A549 (cell line): ENCODE results near the gene PGAP1. TPM values are rescaled to one million over a fixed set of nuclear protein-coding genes. Genes with fewer than 3 reads are reported as not detected.

Experiments
- ATAC-seq, 2 experiments: fragments of 200-7000 bp in 1 of 2; fragments of >200 bp in 1 of 2; cut with Nextera tagmentation in 1 of 2; cut with Tn5 transposase in 1 of 2; 3 replicates each; pipeline versions ENCODE4 v1.8.0 to v1.9.1; 2018 to 2020; ENCODE audit warnings: mild to moderate bottlenecking in 1 of 2, moderate library complexity in 1 of 2
- CTCF ChIA-PET: fragments of 300-600 bp; sonication (Branson Sonifier 250); formaldehyde crosslinking; extraction: SDS; loops from one replicate; lab custom pipeline; 2021; ENCODE audit warnings: antibody characterized with exemption, inconsistent platforms; lab: Yijun Ruan, JAX
- POLR2A ChIA-PET: fragments of 350-600 bp; formaldehyde crosslinking; extraction: SDS; loops from one replicate; lab custom pipeline; 2021; ENCODE audit warnings: antibody characterized with exemption, inconsistent platforms; lab: Yijun Ruan, JAX
- DNase-seq, 2 experiments: peaks; one replicate each; pipeline versions ENCODE4 v3.0.0 to v3.0.0-alpha.2; 2011 to 2016; ENCODE audit warnings: low read depth in 1 of 2, low spot score in 1 of 2
- FAIRE-seq: peaks from 2 replicates; lab custom pipeline; 2011; peaks lifted over from hg19 to GRCh38; lab: Jason Lieb, UNC
- H3K27ac ChIP-seq, 2 experiments: fragments of >200 bp; sonication (Bioruptor Twin); formaldehyde crosslinking; 3 replicates each; pipeline ENCODE4 v1.5.1; 2016 to 2017
- H3K4me1 ChIP-seq: fragments of >200 bp; sonication (Bioruptor Twin); formaldehyde crosslinking; 3 replicates; pipeline ENCODE4 v1.6.1; 2016
- H3K4me2 ChIP-seq: fragments of >200 bp; sonication (Bioruptor Twin); formaldehyde crosslinking; 3 replicates; pipeline ENCODE4 v1.6.1; 2016
- H3K4me3 ChIP-seq: fragments of >200 bp; sonication (Bioruptor Twin); formaldehyde crosslinking; 3 replicates; pipeline ENCODE4 v1.5.1; 2016
- H3K9me3 ChIP-seq: fragments of >200 bp; sonication (Bioruptor Twin); formaldehyde crosslinking; 3 replicates; pipeline ENCODE4 v1.6.1; 2016
- CBX2 ChIP-seq: fragments of 200-600 bp; sonication (generic); IDR thresholded peaks from 2 replicates; pipeline ENCODE4 v1.6.1; 2016; ENCODE audit warnings: low read depth, mild to moderate bottlenecking, borderline replicate concordance
- EHF ChIP-seq: fragments of 250-450 bp; sonication (Bioruptor Pico); IDR thresholded peaks from 2 replicates; pipeline ENCODE4 v1.5.0; 2020; ENCODE audit warnings: mild to moderate bottlenecking
- FOSB ChIP-seq: fragments of 250-450 bp; sonication (Bioruptor Pico); IDR thresholded peaks from 2 replicates; pipeline ENCODE4 v1.5.0; 2020; ENCODE audit warnings: mild to moderate bottlenecking, moderate library complexity
- FOXS1 ChIP-seq: fragments of 250-450 bp; sonication (Bioruptor Pico); IDR thresholded peaks from 2 replicates; pipeline ENCODE4 v1.5.0; 2020; ENCODE audit warnings: mild to moderate bottlenecking, moderate library complexity
- HDAC2 ChIP-seq: fragments of 200-600 bp; sonication (generic); IDR thresholded peaks from 2 replicates; pipeline ENCODE4 v1.6.1; 2016
- HOXB5 ChIP-seq: fragments of 250-450 bp; sonication (Bioruptor Pico); IDR thresholded peaks from 2 replicates; pipeline ENCODE4 v1.5.0; 2020; ENCODE audit warnings: mild to moderate bottlenecking, moderate library complexity
- MYC ChIP-seq: IDR thresholded peaks from 2 replicates; pipeline ENCODE4 v1.6.1; 2012; ENCODE audit warnings: mild to moderate bottlenecking, inconsistent platforms, low read length, improper control_type of control experiment, borderline replicate concordance
- POLR2AphosphoS2 ChIP-seq: conservative IDR thresholded peaks from 2 replicates; pipeline ENCODE4 v1.6.1; 2012; ENCODE audit warnings: low read length, improper control_type of control experiment, inconsistent platforms
- RNF2 ChIP-seq: fragments of 200-600 bp; sonication (generic); IDR thresholded peaks from 2 replicates; pipeline ENCODE4 v1.6.1; 2016; ENCODE audit warnings: low read depth, mild to moderate bottlenecking, antibody characterized with exemption, moderate library complexity, borderline replicate concordance
- SREBF2 ChIP-seq: fragments of 450-650 bp; IDR thresholded peaks from 2 replicates; pipeline ENCODE4 v1.6.1; 2014; ENCODE audit warnings: mild to moderate bottlenecking, moderate library complexity
- ZNF302 ChIP-seq: fragments of 250-450 bp; sonication (Bioruptor Pico); IDR thresholded peaks from 2 replicates; pipeline ENCODE4 v1.9.0; 2021; ENCODE audit warnings: inconsistent platforms, mild to moderate bottlenecking, moderate library complexity
- ZSCAN20 ChIP-seq: fragments of 250-450 bp; sonication (Bioruptor Pico); IDR thresholded peaks from 2 replicates; pipeline ENCODE4 v1.8.0; 2022; ENCODE audit warnings: mild to moderate bottlenecking, moderate library complexity
- whole genome bisulfite sequencing: methylation state at CpG from one replicate; pipeline ENCODE4 v1.1.6; 2017; ENCODE audit errors: missing lambda C conversion rate; 5-methylcytosine and 5-hydroxymethylcytosine counted together
- polyA plus RNA-seq, 4 experiments: library from polyadenylated mRNA; depleted of rRNA in 3 of 4; stranded (reverse); fragments of >200 nt; fragmentation: RNase III in 1 of 4; extraction: RNeasy Plus Mini Kit Qiagen cat#74134 plus additional on column Dnase treatment in 1 of 4; gene quantifications; 2 replicates in 3 of 4; 3 replicates in 1 of 4; pipeline ENCODE4 v1.2.3, GENCODE V29; 2011 to 2017
- TF ChIP-seq, protein P1 (sequence below): fragments of 200-600 bp; sonication (generic); IDR thresholded peaks from 2 replicates; pipeline ENCODE4 v1.6.1; 2016; ENCODE audit warnings: antibody characterized with exemption, mild to moderate bottlenecking, moderate library complexity
- TF ChIP-seq, protein P2 (sequence below): fragments of >200 bp; sonication (Bioruptor Twin); formaldehyde crosslinking; IDR thresholded peaks from 3 replicates; pipeline ENCODE4 v1.5.1; 2016
- TF ChIP-seq, protein P3 (sequence below): IDR thresholded peaks from 2 replicates; pipeline ENCODE4 v1.6.1; 2012; ENCODE audit warnings: low read depth, borderline replicate concordance
- TF ChIP-seq, protein P4 (sequence below): fragments of >200 bp; sonication (Bioruptor Twin); formaldehyde crosslinking; IDR thresholded peaks from 3 replicates; pipeline ENCODE4 v1.6.1; 2016
- TF ChIP-seq, protein P5 (sequence below): fragments of >200 bp; sonication (Bioruptor Twin); formaldehyde crosslinking; IDR thresholded peaks from 2 replicates; pipeline ENCODE4 v1.6.1; 2016
- TF ChIP-seq, protein P6 (sequence below): IDR thresholded peaks from 2 replicates; pipeline ENCODE4 v1.6.1; 2012
- TF ChIP-seq, protein P7 (sequence below): fragments of 150-350 bp; IDR thresholded peaks from 2 replicates; pipeline ENCODE4 v1.6.1; 2014; ENCODE audit warnings: low read depth, mild to moderate bottlenecking, low read length
- TF ChIP-seq, protein P8 (sequence below): fragments of 250-450 bp; sonication (Bioruptor Pico); IDR thresholded peaks from 2 replicates; pipeline ENCODE4 v1.5.0; 2021; ENCODE audit warnings: mild to moderate bottlenecking, moderate library complexity, borderline replicate concordance

The PGAP1 gene
- polyA plus RNA-seq, 2 of the 4 experiments (the other 2 are of a cell fraction): 3.5 to 9.3 TPM

DNA sequence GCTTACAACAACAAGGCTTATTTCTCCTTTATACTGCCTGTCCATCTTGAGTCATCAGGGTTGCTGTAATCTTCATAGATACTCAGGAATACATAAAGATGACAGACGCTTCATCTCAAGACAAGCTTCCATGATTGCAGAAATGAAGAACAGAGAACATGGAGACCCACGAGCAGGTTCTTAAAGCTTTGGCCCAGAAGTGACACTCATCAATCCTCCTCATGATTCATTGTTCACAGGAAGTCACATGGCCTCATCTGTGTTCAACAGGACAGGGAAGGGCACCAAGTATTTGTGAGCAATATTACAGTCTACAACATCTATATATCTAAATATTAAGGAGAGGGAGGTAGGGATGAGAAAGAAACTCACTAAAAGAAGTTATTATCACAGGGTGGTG is 36.5 kb upstream of the PGAP1 start (continued):
- TF ChIP-seq, protein P1, sequence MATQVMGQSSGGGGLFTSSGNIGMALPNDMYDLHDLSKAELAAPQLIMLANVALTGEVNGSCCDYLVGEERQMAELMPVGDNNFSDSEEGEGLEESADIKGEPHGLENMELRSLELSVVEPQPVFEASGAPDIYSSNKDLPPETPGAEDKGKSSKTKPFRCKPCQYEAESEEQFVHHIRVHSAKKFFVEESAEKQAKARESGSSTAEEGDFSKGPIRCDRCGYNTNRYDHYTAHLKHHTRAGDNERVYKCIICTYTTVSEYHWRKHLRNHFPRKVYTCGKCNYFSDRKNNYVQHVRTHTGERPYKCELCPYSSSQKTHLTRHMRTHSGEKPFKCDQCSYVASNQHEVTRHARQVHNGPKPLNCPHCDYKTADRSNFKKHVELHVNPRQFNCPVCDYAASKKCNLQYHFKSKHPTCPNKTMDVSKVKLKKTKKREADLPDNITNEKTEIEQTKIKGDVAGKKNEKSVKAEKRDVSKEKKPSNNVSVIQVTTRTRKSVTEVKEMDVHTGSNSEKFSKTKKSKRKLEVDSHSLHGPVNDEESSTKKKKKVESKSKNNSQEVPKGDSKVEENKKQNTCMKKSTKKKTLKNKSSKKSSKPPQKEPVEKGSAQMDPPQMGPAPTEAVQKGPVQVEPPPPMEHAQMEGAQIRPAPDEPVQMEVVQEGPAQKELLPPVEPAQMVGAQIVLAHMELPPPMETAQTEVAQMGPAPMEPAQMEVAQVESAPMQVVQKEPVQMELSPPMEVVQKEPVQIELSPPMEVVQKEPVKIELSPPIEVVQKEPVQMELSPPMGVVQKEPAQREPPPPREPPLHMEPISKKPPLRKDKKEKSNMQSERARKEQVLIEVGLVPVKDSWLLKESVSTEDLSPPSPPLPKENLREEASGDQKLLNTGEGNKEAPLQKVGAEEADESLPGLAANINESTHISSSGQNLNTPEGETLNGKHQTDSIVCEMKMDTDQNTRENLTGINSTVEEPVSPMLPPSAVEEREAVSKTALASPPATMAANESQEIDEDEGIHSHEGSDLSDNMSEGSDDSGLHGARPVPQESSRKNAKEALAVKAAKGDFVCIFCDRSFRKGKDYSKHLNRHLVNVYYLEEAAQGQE: no peak
- TF ChIP-seq FOXS1 (no peak), FOSB (CRISPR knock-in tag) (no peak), CBX2 (no peak)
- TF ChIP-seq, protein P2, sequence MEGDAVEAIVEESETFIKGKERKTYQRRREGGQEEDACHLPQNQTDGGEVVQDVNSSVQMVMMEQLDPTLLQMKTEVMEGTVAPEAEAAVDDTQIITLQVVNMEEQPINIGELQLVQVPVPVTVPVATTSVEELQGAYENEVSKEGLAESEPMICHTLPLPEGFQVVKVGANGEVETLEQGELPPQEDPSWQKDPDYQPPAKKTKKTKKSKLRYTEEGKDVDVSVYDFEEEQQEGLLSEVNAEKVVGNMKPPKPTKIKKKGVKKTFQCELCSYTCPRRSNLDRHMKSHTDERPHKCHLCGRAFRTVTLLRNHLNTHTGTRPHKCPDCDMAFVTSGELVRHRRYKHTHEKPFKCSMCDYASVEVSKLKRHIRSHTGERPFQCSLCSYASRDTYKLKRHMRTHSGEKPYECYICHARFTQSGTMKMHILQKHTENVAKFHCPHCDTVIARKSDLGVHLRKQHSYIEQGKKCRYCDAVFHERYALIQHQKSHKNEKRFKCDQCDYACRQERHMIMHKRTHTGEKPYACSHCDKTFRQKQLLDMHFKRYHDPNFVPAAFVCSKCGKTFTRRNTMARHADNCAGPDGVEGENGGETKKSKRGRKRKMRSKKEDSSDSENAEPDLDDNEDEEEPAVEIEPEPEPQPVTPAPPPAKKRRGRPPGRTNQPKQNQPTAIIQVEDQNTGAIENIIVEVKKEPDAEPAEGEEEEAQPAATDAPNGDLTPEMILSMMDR: no peak
- TF ChIP-seq, protein P3, sequence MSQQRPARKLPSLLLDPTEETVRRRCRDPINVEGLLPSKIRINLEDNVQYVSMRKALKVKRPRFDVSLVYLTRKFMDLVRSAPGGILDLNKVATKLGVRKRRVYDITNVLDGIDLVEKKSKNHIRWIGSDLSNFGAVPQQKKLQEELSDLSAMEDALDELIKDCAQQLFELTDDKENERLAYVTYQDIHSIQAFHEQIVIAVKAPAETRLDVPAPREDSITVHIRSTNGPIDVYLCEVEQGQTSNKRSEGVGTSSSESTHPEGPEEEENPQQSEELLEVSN: no peak
- TF ChIP-seq, all 56 proteins: peak for 0

DNA sequence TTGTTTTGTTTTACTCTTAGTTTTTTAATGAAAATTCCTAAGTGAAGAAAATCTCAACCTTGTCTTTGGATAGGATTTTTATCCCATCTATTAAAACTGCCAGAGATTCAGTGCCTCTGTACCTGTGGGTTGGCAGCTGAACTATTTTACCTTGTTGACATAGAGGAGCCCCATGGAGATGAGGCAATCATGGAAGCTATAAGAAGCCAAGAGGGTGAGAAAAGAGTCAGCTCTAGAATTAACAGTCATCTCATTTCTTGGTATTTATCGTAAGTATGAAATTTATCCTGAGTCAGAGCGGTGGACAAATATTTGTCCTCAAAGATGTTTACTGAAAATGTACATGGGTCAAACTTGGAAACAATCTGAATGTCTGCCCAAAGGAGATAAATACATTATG is 35.8 kb upstream of the PGAP1 start:
- Histone ChIP-seq H3K4me3 (no peak overlapping the region), H3K4me1 (no peaks in the 10 kb centered on the region), H3K27ac (no peak overlapping the region), H3K9me3 (no peaks in the 10 kb centered on the region), H3K4me2 (no peak overlapping the region)
- no peak for DNase-seq
- no peak for FAIRE-seq
- no peak for TF ChIP-seq MYC
- TF ChIP-seq ZSCAN20 (CRISPR knock-in tag): no peak
- no peak for TF ChIP-seq POLR2AphosphoS2
- TF ChIP-seq EHF (CRISPR knock-in tag): no peak
- TF ChIP-seq, protein P4, sequence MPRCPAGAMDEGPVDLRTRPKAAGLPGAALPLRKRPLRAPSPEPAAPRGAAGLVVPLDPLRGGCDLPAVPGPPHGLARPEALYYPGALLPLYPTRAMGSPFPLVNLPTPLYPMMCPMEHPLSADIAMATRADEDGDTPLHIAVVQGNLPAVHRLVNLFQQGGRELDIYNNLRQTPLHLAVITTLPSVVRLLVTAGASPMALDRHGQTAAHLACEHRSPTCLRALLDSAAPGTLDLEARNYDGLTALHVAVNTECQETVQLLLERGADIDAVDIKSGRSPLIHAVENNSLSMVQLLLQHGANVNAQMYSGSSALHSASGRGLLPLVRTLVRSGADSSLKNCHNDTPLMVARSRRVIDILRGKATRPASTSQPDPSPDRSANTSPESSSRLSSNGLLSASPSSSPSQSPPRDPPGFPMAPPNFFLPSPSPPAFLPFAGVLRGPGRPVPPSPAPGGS: no peak
- TF ChIP-seq ZNF302 (CRISPR knock-in tag): no peak
- TF ChIP-seq HOXB5 (CRISPR knock-in tag): no peak
- no peak for TF ChIP-seq RNF2
- TF ChIP-seq, protein P5, sequence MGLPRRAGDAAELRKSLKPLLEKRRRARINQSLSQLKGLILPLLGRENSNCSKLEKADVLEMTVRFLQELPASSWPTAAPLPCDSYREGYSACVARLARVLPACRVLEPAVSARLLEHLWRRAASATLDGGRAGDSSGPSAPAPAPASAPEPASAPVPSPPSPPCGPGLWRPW: no peak
- TF ChIP-seq FOSB (CRISPR knock-in tag): no peak
- TF ChIP-seq, protein P6, sequence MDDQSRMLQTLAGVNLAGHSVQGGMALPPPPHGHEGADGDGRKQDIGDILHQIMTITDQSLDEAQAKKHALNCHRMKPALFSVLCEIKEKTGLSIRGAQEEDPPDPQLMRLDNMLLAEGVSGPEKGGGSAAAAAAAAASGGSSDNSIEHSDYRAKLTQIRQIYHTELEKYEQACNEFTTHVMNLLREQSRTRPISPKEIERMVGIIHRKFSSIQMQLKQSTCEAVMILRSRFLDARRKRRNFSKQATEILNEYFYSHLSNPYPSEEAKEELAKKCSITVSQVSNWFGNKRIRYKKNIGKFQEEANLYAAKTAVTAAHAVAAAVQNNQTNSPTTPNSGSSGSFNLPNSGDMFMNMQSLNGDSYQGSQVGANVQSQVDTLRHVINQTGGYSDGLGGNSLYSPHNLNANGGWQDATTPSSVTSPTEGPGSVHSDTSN: no peak
- TF ChIP-seq, protein P2: no peak
- TF ChIP-seq SREBF2: no peak
- TF ChIP-seq, protein P7, sequence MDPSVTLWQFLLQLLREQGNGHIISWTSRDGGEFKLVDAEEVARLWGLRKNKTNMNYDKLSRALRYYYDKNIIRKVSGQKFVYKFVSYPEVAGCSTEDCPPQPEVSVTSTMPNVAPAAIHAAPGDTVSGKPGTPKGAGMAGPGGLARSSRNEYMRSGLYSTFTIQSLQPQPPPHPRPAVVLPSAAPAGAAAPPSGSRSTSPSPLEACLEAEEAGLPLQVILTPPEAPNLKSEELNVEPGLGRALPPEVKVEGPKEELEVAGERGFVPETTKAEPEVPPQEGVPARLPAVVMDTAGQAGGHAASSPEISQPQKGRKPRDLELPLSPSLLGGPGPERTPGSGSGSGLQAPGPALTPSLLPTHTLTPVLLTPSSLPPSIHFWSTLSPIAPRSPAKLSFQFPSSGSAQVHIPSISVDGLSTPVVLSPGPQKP: no peak
- TF ChIP-seq, protein P8, sequence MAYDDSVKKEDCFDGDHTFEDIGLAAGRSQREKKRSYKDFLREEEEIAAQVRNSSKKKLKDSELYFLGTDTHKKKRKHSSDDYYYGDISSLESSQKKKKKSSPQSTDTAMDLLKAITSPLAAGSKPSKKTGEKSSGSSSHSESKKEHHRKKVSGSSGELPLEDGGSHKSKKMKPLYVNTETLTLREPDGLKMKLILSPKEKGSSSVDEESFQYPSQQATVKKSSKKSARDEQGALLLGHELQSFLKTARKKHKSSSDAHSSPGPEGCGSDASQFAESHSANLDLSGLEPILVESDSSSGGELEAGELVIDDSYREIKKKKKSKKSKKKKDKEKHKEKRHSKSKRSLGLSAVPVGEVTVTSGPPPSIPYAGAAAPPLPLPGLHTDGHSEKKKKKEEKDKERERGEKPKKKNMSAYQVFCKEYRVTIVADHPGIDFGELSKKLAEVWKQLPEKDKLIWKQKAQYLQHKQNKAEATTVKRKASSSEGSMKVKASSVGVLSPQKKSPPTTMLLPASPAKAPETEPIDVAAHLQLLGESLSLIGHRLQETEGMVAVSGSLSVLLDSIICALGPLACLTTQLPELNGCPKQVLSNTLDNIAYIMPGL: no peak
- no peak for TF ChIP-seq HDAC2
- 87% methylated on average over 2 of the region's 2 CpGs for WGBS
- POLR2A ChIA-PET: no interaction called here
- CTCF ChIA-PET: interaction anchor here (0.6 kb wide), 1 partner anchor 9 kb away, joined by 3 read pairs; no protein-coding TSS in a partner anchor
- ATAC-seq: no peak
